ENCODE results near the gene IP6K1.

DNA sequence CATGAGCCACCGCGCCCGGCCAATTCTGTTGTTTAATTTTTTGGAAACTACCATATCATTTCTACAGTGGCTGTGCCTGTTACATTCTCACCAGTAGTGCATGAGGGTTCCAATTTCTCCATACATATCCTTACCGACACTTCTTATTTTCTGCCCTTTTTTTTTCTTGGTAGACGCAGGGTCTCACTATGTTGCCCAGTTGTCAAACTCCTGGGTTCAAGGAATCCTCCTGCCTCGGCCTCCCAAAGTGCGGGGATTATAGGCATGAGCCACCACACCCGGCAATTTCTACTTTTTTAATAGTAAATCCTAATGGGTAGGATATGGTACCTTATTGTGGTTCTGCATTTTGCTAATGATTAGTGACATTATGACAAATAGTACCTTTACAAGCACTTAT, 76.5 kb downstream of the IP6K1 start:
- TF ChIP-seq SUZ12 (IDR thresholded peaks at IDR 0.05): no peak
- TF ChIP-seq NFRKB (IDR thresholded peaks at IDR 0.05): no peak
- TF ChIP-seq ZNF384 (IDR thresholded peaks at IDR 0.05): no peak
- no peak for TF ChIP-seq TARDBP (IDR thresholded peaks at IDR 0.05)
- TF ChIP-seq ARNT (IDR thresholded peaks at IDR 0.05): no peak
- TF ChIP-seq FOXA1 (IDR thresholded peaks at IDR 0.05): no peak
- TF ChIP-seq FOXK2 (IDR thresholded peaks at IDR 0.05): no peak
- no peak for TF ChIP-seq BHLHE40 (IDR thresholded peaks at IDR 0.05; ENCODE audit: borderline replicate concordance)
- TF ChIP-seq FOXM1 (IDR thresholded peaks at IDR 0.05; ENCODE audit: borderline replicate concordance): no peak
- TF ChIP-seq HDGF (IDR thresholded peaks at IDR 0.05; ENCODE audit: borderline replicate concordance): no peak
- TF ChIP-seq ELF4 (IDR thresholded peaks at IDR 0.05): no peak
